Measurements from ENCODE around the gene MMP15.
A peak's percentile ranks its signal among the peaks of the same experiment; 100 is the strongest.

The MMP15 gene

DNA sequence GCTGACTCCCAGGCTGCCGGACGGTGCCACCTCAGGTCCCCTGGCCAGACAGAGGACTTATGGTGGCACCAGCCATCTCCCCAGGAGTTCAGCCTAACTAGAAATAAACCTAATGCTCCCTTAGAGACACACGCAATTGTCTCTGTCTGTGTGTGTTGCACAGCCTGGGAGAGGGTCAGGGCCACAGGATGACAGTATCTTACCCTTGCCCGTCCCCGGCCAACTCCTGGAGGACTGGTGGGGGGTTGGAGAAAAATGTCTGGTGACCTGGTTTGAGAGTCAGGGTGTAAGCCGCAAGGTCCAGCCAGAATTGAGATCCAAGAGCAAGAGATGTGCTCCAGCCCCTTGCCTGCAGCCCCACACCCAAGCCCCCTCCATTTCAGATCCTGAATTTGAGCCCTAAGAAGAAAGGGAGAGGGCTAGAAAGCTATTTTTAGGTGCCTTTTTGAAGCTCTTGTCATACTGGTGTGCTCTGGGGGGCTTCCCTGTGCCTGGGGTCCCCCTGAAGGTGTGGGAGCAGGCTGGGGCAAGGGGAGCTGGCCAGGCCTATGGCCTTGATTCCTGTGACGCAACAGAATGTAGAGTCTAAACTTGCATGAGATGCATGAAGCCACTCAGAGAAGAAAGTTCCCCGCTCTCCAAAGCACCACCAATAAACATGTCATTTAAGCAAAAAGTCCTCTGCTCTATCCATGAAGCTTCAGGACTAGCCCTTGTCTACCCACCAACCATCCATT lies 37.9 kb upstream of the MMP15 start:
- no peak overlapping the region for H3K4me3 ChIP-seq (ENCODE audit: low read length)
- H3K27me3 ChIP-seq (replicated peaks; ENCODE audit: control insufficient read depth, insufficient read depth, low read length): peaks cover 47% of the 10 kb centered on the region
- DNase-seq (ENCODE audit: low read depth): no peak

DNA sequence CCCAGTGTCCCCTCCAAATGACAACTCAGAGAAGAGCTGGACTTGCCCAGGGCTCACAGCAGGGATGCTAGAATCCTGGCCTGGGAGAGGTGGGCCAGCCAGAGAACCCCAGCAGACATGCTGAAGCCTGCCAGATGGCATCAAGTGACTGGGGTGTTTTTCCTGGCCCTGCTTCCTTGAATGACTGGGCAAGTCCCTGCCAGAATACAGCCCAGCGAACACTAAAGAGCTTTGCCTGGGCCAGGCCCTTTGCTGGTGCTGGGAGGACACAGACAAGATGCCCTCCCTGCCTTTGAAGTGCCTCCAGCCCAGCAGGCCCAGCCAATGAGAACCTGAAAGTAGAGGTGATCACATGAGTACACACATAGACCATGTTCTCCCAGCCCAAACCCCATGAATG lies 36.6 kb upstream of the MMP15 start:
- Histone ChIP-seq H3K9ac (ENCODE audit: low read length) (no peak overlapping the region), H3K27me3 (replicated peaks; ENCODE audit: control insufficient read depth, insufficient read depth, low read length) (peaks cover 44% of the 10 kb centered on the region), H3K4me1 (ENCODE audit: control insufficient read depth, insufficient read depth, low read length) (no peaks in the 10 kb centered on the region), H3K9me3 (ENCODE audit: control insufficient read depth, low read length) (no peaks in the 10 kb centered on the region), H3K4me3 (ENCODE audit: low read length) (no peak overlapping the region), H3K36me3 (ENCODE audit: control insufficient read depth, insufficient read depth, low read length, severe bottlenecking) (peaks cover 2% of the 10 kb centered on the region)
- no peak for DNase-seq (ENCODE audit: low read depth)

More for the DNA sequence above, 37.9 kb upstream of the MMP15 start:
- Histone ChIP-seq H3K9ac (ENCODE audit: low read length) (no peak overlapping the region), H3K9me3 (ENCODE audit: control insufficient read depth, low read length) (no peaks in the 10 kb centered on the region), H3K4me1 (ENCODE audit: control insufficient read depth, insufficient read depth, low read length) (no peaks in the 10 kb centered on the region), H3K36me3 (ENCODE audit: control insufficient read depth, insufficient read depth, low read length, severe bottlenecking) (no peaks in the 10 kb centered on the region)

DNA sequence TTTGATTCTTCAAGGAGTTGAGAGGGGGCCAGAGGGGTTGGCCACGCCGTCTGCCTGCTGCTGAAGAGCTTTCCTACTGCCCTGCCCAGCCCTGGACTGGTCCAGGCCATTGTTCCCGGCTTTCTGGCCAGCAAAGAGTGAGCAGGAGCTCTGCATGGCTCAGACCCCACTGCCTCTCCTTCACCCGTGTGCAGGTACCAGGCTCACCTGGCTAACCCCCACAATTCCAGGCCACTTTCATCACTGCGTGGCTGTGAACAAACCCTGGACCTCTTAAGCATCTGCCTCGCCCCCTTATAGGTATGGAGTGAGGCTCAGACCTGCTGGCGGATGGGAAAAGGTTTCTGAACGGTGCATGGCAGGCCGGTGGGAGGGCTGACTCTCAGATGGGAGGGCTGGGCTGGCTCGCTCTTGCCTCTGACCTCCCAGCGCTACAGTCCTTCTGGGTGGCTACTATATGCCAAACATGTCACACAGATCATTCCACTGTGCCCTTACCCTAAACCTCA lies 33.9 kb upstream of the MMP15 start:
- no peak for DNase-seq (ENCODE audit: low read depth)

DNA sequence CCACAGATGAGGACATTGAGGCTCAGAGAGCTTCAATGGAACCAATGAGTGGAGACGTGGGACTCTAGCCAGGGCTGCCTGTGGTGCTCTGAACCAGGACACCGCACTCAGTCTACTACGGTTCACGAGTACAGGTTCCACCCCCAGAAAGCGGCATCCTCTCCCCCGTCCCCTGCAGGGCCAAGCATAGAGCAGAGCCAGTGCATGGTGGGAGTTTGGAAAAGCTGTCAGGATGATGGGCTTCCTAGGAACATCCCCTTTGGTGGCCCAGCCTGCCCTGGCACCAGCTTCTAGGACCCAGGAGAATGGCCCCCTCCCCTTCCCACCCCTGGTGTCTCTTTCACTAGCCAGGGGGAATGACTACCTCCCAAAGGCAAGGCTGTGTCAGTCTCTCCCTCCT lies 33.5 kb upstream of the MMP15 start:
- peaks cover 20% of the 10 kb centered on the region for H3K27me3 ChIP-seq (replicated peaks; ENCODE audit: control insufficient read depth, insufficient read depth, low read length)
- H3K9ac ChIP-seq (ENCODE audit: low read length): no peak overlapping the region
- H3K9me3 ChIP-seq (ENCODE audit: control insufficient read depth, low read length): no peaks in the 10 kb centered on the region
- H3K36me3 ChIP-seq (ENCODE audit: control insufficient read depth, insufficient read depth, low read length, severe bottlenecking): peaks cover 17% of the 10 kb centered on the region
- H3K4me3 ChIP-seq (ENCODE audit: low read length): no peak overlapping the region
- DNase-seq (ENCODE audit: low read depth): no peak
- no peaks in the 10 kb centered on the region for H3K4me1 ChIP-seq (ENCODE audit: control insufficient read depth, insufficient read depth, low read length)

More for the DNA sequence above, 33.9 kb upstream of the MMP15 start:
- Histone ChIP-seq H3K4me3 (ENCODE audit: low read length) (no peak overlapping the region), H3K9me3 (ENCODE audit: control insufficient read depth, low read length) (no peaks in the 10 kb centered on the region), H3K4me1 (ENCODE audit: control insufficient read depth, insufficient read depth, low read length) (no peaks in the 10 kb centered on the region), H3K27me3 (replicated peaks; ENCODE audit: control insufficient read depth, insufficient read depth, low read length) (peaks cover 24% of the 10 kb centered on the region), H3K9ac (ENCODE audit: low read length) (no peak overlapping the region), H3K36me3 (ENCODE audit: control insufficient read depth, insufficient read depth, low read length, severe bottlenecking) (peaks cover 12% of the 10 kb centered on the region)

- no peak for DNase-seq (ENCODE audit: low read depth)
- H3K4me3 ChIP-seq (ENCODE audit: low read length): no peak overlapping the region
- H3K4me1 ChIP-seq (ENCODE audit: control insufficient read depth, insufficient read depth, low read length): no peaks in the 10 kb centered on the region
- no peaks in the 10 kb centered on the region for H3K9me3 ChIP-seq (ENCODE audit: control insufficient read depth, low read length)
- H3K27me3 ChIP-seq (replicated peaks; ENCODE audit: control insufficient read depth, insufficient read depth, low read length): peaks cover 8% of the 10 kb centered on the region
- H3K36me3 ChIP-seq (ENCODE audit: control insufficient read depth, insufficient read depth, low read length, severe bottlenecking): peaks cover 29% of the 10 kb centered on the region
- no peak overlapping the region for H3K9ac ChIP-seq (ENCODE audit: low read length)
These were observed 32.1 kb upstream of the MMP15 start for GRCh38 chr16:57993438-57993837.

DNA sequence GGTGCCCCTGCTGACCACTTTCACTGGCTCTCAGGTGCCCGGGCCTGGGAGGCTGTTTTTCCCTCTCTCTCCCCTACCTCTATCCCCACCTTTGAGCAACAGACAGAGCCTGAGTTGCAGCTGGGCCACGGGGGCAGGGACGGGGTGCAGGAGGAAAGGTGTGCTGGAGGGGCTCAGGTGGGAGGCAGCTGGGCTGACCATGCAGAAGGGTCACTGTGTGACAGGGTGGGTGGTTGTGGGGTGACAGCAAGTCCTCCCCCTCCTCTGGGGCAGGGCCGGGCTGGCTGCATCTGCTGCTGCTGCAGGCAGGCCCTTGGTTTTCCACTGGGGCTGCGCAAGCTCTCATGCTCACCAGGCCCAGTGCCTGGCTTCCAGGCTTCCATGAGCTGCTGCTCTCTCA lies 31.7 kb upstream of the MMP15 start:
- peaks cover 29% of the 10 kb centered on the region for H3K36me3 ChIP-seq (ENCODE audit: control insufficient read depth, insufficient read depth, low read length, severe bottlenecking)

DNA sequence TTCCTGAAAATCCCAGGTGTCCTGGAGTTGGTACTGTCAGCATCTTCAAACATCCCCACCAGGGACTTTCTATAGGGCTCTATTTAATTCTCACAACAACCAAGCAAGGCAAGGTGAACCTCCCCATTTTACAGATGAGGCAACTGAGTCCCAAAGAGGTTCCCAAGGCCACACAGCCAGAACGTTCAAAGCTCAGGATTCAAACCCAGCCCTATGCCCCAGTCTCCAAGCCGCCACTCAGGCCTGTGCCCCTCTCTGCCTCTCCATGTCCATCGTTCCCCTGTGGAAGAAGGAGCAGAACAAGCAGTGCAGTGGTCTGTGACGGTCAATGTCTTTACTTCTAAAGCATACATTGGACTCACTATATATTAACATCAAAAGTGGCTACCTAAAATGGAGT lies 31.2 kb upstream of the MMP15 start:
- no peaks in the 10 kb centered on the region for H3K9me3 ChIP-seq (ENCODE audit: control insufficient read depth, low read length)
- peaks cover 29% of the 10 kb centered on the region for H3K36me3 ChIP-seq (ENCODE audit: control insufficient read depth, insufficient read depth, low read length, severe bottlenecking)
- no peak overlapping the region for H3K4me3 ChIP-seq (ENCODE audit: low read length)
- peaks cover 8% of the 10 kb centered on the region for H3K4me1 ChIP-seq (ENCODE audit: control insufficient read depth, insufficient read depth, low read length)
- no peak for DNase-seq (ENCODE audit: low read depth)
- H3K9ac ChIP-seq (ENCODE audit: low read length): no peak overlapping the region
- H3K27me3 ChIP-seq (replicated peaks; ENCODE audit: control insufficient read depth, insufficient read depth, low read length): peaks cover 8% of the 10 kb centered on the region

More for the DNA sequence above, 31.7 kb upstream of the MMP15 start:
- Histone ChIP-seq H3K4me1 (ENCODE audit: control insufficient read depth, insufficient read depth, low read length) (peaks cover 3% of the 10 kb centered on the region), H3K9ac (ENCODE audit: low read length) (no peak overlapping the region), H3K4me3 (ENCODE audit: low read length) (no peak overlapping the region), H3K27me3 (replicated peaks; ENCODE audit: control insufficient read depth, insufficient read depth, low read length) (peaks cover 8% of the 10 kb centered on the region), H3K9me3 (ENCODE audit: control insufficient read depth, low read length) (no peaks in the 10 kb centered on the region)
- DNase-seq (ENCODE audit: low read depth): no peak

- Histone ChIP-seq H3K9ac (ENCODE audit: low read length) (no peak overlapping the region), H3K4me1 (ENCODE audit: control insufficient read depth, insufficient read depth, low read length) (peaks cover 12% of the 10 kb centered on the region), H3K36me3 (ENCODE audit: control insufficient read depth, insufficient read depth, low read length, severe bottlenecking) (peaks cover 29% of the 10 kb centered on the region), H3K9me3 (ENCODE audit: control insufficient read depth, low read length) (no peaks in the 10 kb centered on the region), H3K4me3 (ENCODE audit: low read length) (no peak overlapping the region), H3K27me3 (replicated peaks; ENCODE audit: control insufficient read depth, insufficient read depth, low read length) (peaks cover 8% of the 10 kb centered on the region)
- DNase-seq (ENCODE audit: low read depth): peak; percentile 40
These were observed 30.8 kb upstream of the MMP15 start for GRCh38 chr16:57994778-57995177.

- Histone ChIP-seq H3K4me3 (ENCODE audit: low read length) (no peak overlapping the region), H3K9ac (ENCODE audit: low read length) (no peak overlapping the region), H3K4me1 (ENCODE audit: control insufficient read depth, insufficient read depth, low read length) (peaks cover 13% of the 10 kb centered on the region), H3K36me3 (ENCODE audit: control insufficient read depth, insufficient read depth, low read length, severe bottlenecking) (peaks cover 29% of the 10 kb centered on the region), H3K27me3 (replicated peaks; ENCODE audit: control insufficient read depth, insufficient read depth, low read length) (no peaks in the 10 kb centered on the region), H3K9me3 (ENCODE audit: control insufficient read depth, low read length) (no peaks in the 10 kb centered on the region)
- DNase-seq (ENCODE audit: low read depth): no peak
These were observed 29.7 kb upstream of the MMP15 start for GRCh38 chr16:57995721-57996405.

DNA sequence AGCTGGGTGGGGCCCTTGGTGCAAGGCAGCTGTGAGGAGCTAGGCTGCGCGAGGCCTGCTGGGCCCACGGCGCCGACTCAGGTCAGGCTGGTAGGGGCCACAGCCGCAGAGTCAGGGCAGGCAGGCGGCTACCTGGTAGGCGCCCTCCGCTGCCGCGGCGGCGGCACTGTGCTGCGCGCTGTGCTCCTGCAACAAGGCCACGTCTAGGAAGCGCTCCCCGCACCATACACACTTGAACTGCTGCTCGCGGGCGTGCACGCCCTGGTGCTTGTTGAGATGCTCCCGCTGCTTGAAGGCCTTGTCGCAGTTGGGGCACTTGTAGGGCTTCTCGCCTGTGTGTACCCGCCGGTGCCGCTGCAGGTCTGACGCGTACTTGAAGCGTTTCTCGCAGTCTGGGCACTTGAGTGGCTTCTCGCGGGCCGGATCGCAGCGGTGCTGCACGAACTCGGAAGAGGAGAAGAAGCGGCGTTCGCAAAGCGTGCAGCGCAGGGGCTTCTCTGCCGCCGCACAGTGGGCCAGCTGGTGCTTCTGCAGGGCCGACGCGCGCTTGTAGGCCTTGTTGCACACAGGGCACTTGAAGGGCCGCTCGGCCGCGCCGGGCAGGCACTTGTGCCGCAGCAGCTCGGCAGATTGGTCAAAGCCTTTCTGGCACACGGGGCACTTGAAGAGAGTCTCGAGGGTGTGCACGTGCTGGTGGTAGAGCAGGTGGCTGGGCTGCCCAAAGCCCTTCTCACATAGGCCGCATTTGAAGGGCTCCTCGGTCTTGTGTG lies 29.0 kb upstream of the MMP15 start:
- H3K9ac ChIP-seq (ENCODE audit: low read length): no peak overlapping the region
- no peak for DNase-seq (ENCODE audit: low read depth)

GRCh38 chr16:57997176-57997527 lies 28.4 kb upstream of the MMP15 start:
- Histone ChIP-seq H3K9me3 (ENCODE audit: control insufficient read depth, low read length) (no peaks in the 10 kb centered on the region), H3K9ac (ENCODE audit: low read length) (no peak overlapping the region), H3K36me3 (ENCODE audit: control insufficient read depth, insufficient read depth, low read length, severe bottlenecking) (peaks cover 29% of the 10 kb centered on the region), H3K4me3 (ENCODE audit: low read length) (no peak overlapping the region), H3K4me1 (ENCODE audit: control insufficient read depth, insufficient read depth, low read length) (peaks cover 19% of the 10 kb centered on the region), H3K27me3 (replicated peaks; ENCODE audit: control insufficient read depth, insufficient read depth, low read length) (no peaks in the 10 kb centered on the region)
- no peak for DNase-seq (ENCODE audit: low read depth)

More for the DNA sequence above, 29.0 kb upstream of the MMP15 start:
- H3K36me3 ChIP-seq (ENCODE audit: control insufficient read depth, insufficient read depth, low read length, severe bottlenecking): peaks cover 29% of the 10 kb centered on the region
- no peaks in the 10 kb centered on the region for H3K27me3 ChIP-seq (replicated peaks; ENCODE audit: control insufficient read depth, insufficient read depth, low read length)
- H3K4me1 ChIP-seq (ENCODE audit: control insufficient read depth, insufficient read depth, low read length): peaks cover 13% of the 10 kb centered on the region
- no peaks in the 10 kb centered on the region for H3K9me3 ChIP-seq (ENCODE audit: control insufficient read depth, low read length)
- no peak overlapping the region for H3K4me3 ChIP-seq (ENCODE audit: low read length)
